T-helper 1 cell treated with Interleukin-12 subunit alpha and Interleukin-12 subunit beta and Interleukin-4 antibody, amounts not matched to agents 30 ng/mL and 1 ng/mL, for 36 hours (primary cell): Measurements from ENCODE around the gene ATP7B. TPM values are rescaled to one million over a fixed set of nuclear protein-coding genes. Genes with fewer than 3 reads are reported as not detected.

Source experiments
- intact Hi-C: fragments of 100-400 bp; cut with micrococcal nuclease; formaldehyde crosslinking; loops from one replicate; pipeline ENCODE4 v1.15.1; 2024
- total RNA-seq: library from RNA; stranded (reverse); gene quantifications from 2 replicates; pipeline ENCODE4 v1.2.3, GENCODE V29; 2022

The ATP7B gene
- total RNA-seq, 1 donor from 2014 or later = 0.34 TPM

GRCh38 chr13:51978796-51979556 is 32.3 kb downstream of the ATP7B start:
- intact Hi-C loops = no loop called here

- intact Hi-C loops = no loop called here
Observed at GRCh38 chr13:51977625-51978024, 33.6 kb downstream of the ATP7B start.

- intact Hi-C loops = no loop called here
Observed at GRCh38 chr13:51976890-51977289, 34.4 kb downstream of the ATP7B start.

- intact Hi-C loops = no loop called here
Observed at GRCh38 chr13:51976423-51976822, 34.8 kb downstream of the ATP7B start.

GRCh38 chr13:51974482-51974881 is 36.8 kb downstream of the ATP7B start:
- intact Hi-C loops = no loop called here

- intact Hi-C loops = no loop called here
Observed at GRCh38 chr13:51971520-51972426, 39.5 kb downstream of the ATP7B start.

GRCh38 chr13:51970349-51970748 is 40.9 kb downstream of the ATP7B start:
- intact Hi-C loops = no loop called here

- intact Hi-C loops = no loop called here
Observed at GRCh38 chr13:51967482-51968446, 43.5 kb downstream of the ATP7B start.

GRCh38 chr13:51966186-51966585 is 45.1 kb downstream of the ATP7B start:
- intact Hi-C loops = no loop called here

- intact Hi-C loops = no loop called here
Observed at GRCh38 chr13:51961493-51962403, 49.5 kb downstream of the ATP7B start.

- intact Hi-C loops = no loop called here
Observed at GRCh38 chr13:51960766-51961165, 50.5 kb downstream of the ATP7B start.

- intact Hi-C loops = loop anchor here (1.0 kb wide), 1 partner anchor 63 kb away; no protein-coding TSS in a partner anchor
Observed at GRCh38 chr13:51959773-51960172, 51.5 kb downstream of the ATP7B start.

- intact Hi-C loops = no loop called here
Observed at GRCh38 chr13:51958217-51958547, 53.1 kb downstream of the ATP7B start.

- intact Hi-C loops = no loop called here
Observed at GRCh38 chr13:51957377-51958216, 53.7 kb downstream of the ATP7B start.

- intact Hi-C loops = no loop called here
Observed at GRCh38 chr13:51956717-51957116, 54.5 kb downstream of the ATP7B start.

GRCh38 chr13:51955816-51956603 is 55.2 kb downstream of the ATP7B start:
- intact Hi-C loops = no loop called here

- intact Hi-C loops = no loop called here
Observed at GRCh38 chr13:51955281-51955771, 55.9 kb downstream of the ATP7B start.
